Measurements from ENCODE around the gene PGM1. TPM values are rescaled to one million over a fixed set of nuclear protein-coding genes. Genes with fewer than 3 reads are reported as not detected.

The PGM1 gene
- total and polyA plus RNA-seq, 2 of the 13 experiments (the other 11 are each of a cell fraction or from before 2014, with no cell fraction given): 51.6 to 105 TPM

GRCh38 chr1:63592536-63593302 lies 492 bp upstream of the PGM1 start (continued):
- 0 out of 2 replicates have a peak, but pooled peaks have one; percentile 51 for TF ChIP-seq DMTF1 (CRISPR knock-in tag; IDR thresholded peaks at IDR 0.05)
- TF ChIP-seq TRAFD1 (CRISPR knock-in tag; IDR thresholded peaks at IDR 0.05; ENCODE audit: borderline replicate concordance): peak; percentile 89; the same call in 1 of the 2 replicates
- TF ChIP-seq ZNF17 (CRISPR knock-in tag; IDR thresholded peaks at IDR 0.05): no peak
- TF ChIP-seq HDAC2 (CRISPR knock-in tag; IDR thresholded peaks at IDR 0.05): 0 out of 2 replicates have a peak, but pooled peaks have one; percentile 22
- TF ChIP-seq ZNF33B (CRISPR knock-in tag; IDR thresholded peaks at IDR 0.05): no peak; the same call in 1 of the 2 replicates
- no peak for TF ChIP-seq GATAD2A (CRISPR knock-in tag; IDR thresholded peaks at IDR 0.05)
- TF ChIP-seq MED1 (CRISPR knock-in tag; IDR thresholded peaks at IDR 0.05): 0 out of 2 replicates have a peak, but pooled peaks have one; percentile 9
- TF ChIP-seq E2F5 (CRISPR knock-in tag; conservative IDR thresholded peaks at IDR 0.05): no peak
- TF ChIP-seq ADNP (CRISPR knock-in tag; IDR thresholded peaks at IDR 0.05): no peak
- TF ChIP-seq WIZ (CRISPR knock-in tag; IDR thresholded peaks at IDR 0.05): 0 out of 2 replicates have a peak, but pooled peaks have one; percentile 22
- TF ChIP-seq ZFP37 (CRISPR knock-in tag; IDR thresholded peaks at IDR 0.05; ENCODE audit: borderline replicate concordance): no peak
- TF ChIP-seq ZHX2 (IDR thresholded peaks at IDR 0.05; ENCODE audit: low read depth): no peak
- TF ChIP-seq ZHX2 (CRISPR knock-in tag; IDR thresholded peaks at IDR 0.05; ENCODE audit: borderline replicate concordance): 0 out of 2 replicates have a peak, but pooled peaks have one; percentile 45
- no peak for TF ChIP-seq SIN3B (IDR thresholded peaks at IDR 0.05; ENCODE audit: low read length)
- TF ChIP-seq RARG (CRISPR knock-in tag; IDR thresholded peaks at IDR 0.05; ENCODE audit: low read depth): no peak
- no peak for TF ChIP-seq DDIT3 (CRISPR knock-in tag; IDR thresholded peaks at IDR 0.05)
- TF ChIP-seq TEAD3 (CRISPR knock-in tag; optimal IDR thresholded peaks at IDR 0.05; ENCODE audit: borderline replicate concordance): no peak
- no peak for TF ChIP-seq BHLHE40 (IDR thresholded peaks at IDR 0.05; ENCODE audit: low read length)

All from HepG2 (cell line).